HG03280 (cell line): ENCODE measurements around the gene SPATA12.
A peak's percentile ranks its signal among the peaks of the same experiment; 100 is the strongest.
"Not testable (repeated sequence)": the region's sequence is repeated elsewhere in the genome, so short reads cannot be mapped to it uniquely, and the experiment has no call there.

Source experiments
- ATAC-seq: cut with Tn5 transposase; IDR thresholded peaks from one replicate; pipeline ENCODE4 v1.9.1; 2021; ENCODE audit warnings: mild to moderate bottlenecking, moderate library complexity; ENCODE audit not compliant: unreplicated experiment

SPATA12 gene

GRCh38 chr3:57082481-57082880, 22.0 kb downstream of the SPATA12 start:
- no peak for ATAC-seq

GRCh38 chr3:57083266-57083995, 23.0 kb downstream of the SPATA12 start:
- not testable (repeated sequence) for ATAC-seq

DNA sequence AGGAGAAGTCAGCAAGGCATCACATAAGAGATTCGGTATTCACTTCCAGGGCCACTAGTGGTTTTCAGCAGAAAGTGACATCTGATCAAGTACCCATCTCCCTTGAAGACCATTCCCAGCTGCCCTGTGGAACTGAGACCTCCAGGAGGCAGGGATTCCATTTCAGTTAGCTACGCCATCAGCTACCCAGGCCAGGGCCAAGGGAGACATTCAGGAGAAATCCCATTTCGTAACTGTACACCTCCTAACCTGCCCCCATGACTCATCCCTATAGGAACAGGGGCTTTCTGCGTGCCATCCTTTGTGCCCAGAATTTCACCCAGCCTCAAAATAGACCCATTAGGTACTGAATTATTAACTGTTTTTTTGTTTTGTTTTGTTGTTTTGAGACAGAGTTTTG, 24.7 kb downstream of the SPATA12 start:
- no peak for ATAC-seq

DNA sequence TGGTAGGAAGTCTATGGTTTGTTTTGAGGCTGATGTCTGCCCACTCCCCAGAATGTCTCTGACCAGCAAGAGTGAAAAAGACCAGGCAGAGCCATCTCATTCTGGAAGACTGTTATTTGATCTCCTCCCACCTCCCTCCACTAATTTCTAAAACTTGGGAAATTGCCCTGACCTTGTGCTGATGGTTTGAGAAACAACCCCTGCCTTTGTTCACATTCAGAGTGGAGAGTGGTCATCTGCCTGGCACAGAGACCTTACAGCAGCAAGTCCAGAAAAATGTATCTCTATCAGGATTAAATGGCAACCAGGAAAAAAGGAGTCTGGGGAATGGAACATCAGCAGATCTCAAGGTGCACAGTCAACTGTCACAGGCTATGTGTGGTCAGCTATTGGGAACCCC, 25.7 kb downstream of the SPATA12 start:
- no peak for ATAC-seq

DNA sequence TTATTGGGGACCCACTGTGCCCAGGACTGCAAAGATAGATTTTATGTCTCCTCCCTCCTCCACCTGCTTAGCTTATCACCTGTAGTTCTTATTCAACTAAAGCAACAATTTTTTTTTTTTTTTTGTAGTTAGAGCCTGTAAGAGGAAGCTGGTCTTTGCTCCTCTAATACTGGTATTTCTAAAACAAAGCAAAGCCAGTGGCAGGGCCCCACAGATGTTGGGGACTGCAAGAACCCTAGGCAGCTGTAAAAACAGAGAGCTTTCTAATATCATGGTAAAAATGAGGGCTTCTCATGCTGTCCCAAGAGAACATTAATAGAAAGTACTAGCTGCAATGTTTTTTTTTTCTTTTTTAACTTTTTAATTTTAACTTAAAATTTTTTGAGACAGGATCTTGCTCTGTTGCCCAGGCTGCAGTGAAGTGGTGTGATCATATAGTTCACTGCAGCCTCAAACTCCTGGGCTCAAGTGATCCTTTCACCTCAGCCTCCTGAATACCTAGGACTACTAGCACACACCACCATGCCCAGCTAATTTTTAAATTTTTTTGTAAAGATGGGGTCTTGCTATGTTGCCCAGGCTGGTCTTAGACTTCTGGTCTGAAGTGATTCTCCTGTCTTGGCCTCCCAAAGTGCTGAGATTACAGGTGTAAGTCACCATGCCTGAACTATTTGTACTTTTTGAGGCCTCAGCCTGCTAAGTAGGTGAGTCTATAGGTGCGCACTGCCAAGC, 27.1 kb downstream of the SPATA12 start:
- no peak for ATAC-seq

DNA sequence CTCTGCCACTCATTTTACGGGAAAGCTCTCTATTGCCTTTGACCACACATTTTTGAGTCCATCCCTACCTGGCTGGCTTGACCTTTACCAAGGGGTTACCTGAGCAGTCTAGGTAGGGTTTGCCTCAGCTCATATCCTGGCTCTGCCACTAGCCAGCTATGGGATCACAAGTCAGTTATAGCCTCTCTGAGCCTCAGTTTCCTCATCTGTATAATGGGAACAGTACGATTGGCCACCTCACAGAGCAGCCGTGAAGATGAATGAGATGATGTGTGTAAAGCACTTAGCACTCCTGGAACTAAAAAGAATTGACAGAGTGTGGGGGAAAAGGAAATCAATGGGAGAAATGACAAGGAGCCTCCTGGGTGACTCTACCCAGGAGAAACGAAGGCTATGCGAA, 28.0 kb downstream of the SPATA12 start:
- ATAC-seq: no peak

DNA sequence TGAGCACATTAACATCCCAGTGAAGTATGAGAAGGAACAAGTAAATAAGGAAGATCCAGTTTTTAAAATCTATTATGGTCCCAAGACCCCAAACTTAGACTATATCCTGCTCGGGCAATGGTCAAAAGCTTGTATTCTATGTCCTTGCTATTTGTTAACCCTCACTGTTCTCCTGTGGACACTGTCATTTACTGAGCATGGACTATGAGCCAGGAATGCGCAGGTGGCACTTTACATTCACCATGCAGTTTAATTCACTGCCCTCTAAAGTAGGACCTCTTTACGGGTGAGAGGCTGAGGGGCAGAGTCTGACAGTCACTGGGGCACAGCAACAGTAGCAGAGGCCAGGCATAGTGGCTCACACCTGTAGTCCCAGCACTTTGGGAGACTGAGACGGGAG, 28.6 kb downstream of the SPATA12 start:
- ATAC-seq: no peak

DNA sequence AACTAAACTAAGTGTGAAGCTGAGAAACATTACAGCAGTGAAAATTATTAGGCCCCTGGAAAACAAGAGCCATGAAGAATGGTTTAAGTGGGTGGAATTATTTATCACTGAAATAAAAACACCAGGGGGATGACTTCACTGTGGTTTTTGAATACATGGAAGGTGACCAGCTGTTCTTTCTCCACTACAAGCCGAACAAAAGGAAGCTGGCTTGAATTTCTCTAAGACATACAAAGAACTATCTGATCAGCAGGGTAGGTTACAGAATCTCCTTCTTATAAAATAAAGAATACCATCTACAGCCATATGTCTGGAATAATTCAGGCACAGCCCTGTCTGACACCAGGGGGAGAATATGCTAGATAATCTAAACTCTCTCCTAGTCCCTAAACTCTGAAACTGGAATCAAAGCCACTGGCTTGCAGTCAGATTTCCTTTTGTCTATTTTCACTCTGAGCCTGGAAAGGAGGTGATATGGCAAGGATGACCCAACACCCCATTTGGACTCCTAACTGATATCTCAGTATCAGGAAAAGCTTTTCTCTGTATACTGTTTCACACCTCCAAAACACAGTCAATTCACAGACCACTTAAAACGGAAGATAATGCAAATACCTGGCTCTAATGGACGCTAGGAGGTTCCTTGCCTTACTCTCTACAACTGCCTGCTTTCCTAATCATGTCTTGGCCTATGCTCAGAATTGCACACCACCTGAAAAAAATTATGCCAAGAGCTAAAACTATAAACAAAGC, 31.2 kb downstream of the SPATA12 start:
- ATAC-seq: no peak

- ATAC-seq: no peak
Measured at GRCh38 chr3:57093489-57093888, 33.0 kb downstream of the SPATA12 start.

DNA sequence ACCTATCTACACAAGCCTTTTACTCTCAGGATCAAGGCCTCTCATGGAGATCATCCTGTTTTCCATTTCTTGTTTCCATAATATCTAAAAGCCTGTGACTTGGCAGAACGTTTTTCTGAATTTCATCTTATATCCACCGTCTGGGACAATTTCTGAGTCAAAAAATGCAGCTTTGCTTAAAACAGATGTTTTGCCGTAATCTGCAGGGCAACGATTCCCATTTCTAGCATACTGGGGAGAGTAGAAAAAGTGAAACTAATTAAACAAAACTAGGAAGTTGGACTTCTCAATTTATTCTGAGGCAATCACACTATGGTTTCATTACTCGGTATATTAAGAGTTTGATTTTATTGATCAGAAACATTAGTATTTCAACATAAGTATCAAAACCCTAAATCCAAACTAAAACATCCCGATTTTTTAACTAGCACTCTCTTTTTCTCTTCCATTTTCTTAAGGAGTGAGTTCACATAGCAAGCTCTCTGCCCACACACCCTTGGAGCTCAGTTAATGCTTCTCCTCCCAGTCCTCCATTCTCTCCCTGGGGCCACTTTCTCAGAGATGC, 33.6 kb downstream of the SPATA12 start:
- ATAC-seq: no peak

GRCh38 chr3:57094575-57094974, 34.1 kb downstream of the SPATA12 start:
- ATAC-seq: no peak

GRCh38 chr3:57095363-57095762, 34.9 kb downstream of the SPATA12 start:
- no peak for ATAC-seq

GRCh38 chr3:57097536-57097935, 37.1 kb downstream of the SPATA12 start:
- ATAC-seq: no peak

- no peak for ATAC-seq
Measured at GRCh38 chr3:57098418-57099310, 38.2 kb downstream of the SPATA12 start.

- peak; percentile 60 for ATAC-seq
Measured at GRCh38 chr3:57100046-57100695, 39.7 kb downstream of the SPATA12 start.

DNA sequence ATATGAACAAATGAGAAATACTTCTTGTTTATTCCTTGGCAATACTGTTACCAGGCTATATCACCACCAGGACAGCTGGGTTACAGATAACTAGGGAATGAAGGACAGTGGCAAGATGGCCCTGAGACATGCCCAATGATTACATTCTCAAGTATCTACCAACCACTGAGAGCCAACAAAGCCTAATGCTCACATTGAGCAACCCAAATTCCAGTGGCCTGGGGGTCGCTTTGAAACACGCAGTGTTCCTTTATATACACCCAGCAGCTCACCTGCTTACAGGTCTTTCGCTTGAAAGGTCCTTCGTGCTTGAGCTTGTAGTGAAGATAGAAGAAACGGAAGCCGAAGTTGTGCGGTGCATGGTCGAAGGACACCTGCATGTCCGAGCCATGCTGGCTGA, 45.1 kb downstream of the SPATA12 start:
- ATAC-seq: no peak

DNA sequence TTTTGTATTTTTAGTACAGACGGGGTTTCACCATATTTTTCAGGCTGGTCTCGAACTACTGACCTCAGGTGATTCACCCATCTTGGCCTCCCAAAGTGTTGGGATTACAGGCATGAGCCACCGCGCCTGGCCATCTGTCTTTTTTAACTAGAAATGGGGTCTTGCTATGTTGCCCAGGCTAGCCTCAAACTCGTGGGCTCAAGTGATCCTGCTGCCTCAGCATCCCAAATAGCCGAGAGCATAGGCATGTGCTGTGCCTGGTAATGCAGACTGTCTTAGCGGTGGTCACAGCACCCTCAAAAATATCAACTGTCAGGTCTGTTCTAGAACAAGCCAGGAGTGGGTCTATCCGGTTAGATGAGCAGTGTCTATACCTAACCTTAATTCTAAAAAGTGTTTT, 48.2 kb downstream of the SPATA12 start:
- ATAC-seq: no peak

DNA sequence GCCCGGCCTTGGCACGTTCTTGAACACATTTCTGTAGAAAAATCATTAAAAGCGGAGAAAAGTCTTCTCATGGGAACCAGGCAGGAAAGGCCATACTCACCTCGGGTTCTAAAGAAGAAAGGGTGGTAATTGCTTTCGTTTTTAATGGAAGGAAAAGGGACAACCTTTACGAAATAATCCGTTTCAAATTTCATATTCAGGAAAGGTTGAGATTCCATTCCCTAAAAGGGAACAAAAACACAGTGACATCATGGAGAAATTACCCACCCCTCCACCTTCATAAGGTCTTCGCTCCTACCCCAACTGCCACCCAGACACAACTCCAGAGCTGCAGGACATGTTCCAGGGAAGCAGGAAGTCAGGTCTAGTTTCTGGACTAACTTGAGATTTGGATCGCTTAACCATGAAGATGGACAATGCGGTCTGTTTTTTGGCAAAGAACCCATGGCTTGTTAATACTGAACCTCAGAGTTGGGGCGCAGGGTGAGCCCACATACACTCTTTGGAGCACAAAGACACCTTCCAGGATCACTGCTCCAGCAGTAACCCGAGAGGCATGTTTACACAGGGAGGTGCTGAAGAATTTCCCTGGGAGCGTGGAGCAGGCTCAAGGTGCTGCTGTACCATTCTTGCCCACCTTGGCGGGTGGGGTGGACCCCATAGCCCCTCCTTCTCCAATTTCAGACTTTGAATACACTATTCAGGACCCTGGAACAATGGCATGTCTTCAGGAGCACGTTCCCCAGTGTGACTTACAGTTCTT, 49.2 kb downstream of the SPATA12 start:
- ATAC-seq: no peak

DNA sequence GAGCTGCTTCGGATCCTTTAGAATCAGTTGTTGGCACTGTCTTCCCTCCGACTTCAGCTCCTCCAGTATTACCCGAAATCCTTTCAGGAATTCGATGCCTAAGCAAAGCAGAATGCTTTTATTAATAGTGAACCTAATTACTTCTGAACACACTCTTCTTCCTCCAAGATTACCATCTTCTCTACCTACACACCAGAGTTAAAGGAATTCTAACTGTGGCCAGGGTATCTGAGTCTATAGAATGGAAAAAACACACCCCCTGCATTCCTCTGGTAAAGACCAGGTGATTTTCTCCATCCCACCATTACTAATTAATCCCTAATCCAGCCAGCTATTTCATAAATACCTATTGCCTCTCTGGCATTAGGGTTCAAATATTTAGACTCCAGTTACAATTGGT, 49.8 kb downstream of the SPATA12 start:
- no peak for ATAC-seq
